Thoracic aorta (tissue), 2 donors: ENCODE measurements around the gene MAN2A1. TPM values are rescaled to one million over a fixed set of nuclear protein-coding genes. Genes with fewer than 3 reads are reported as not detected.

Experiments
- ATAC-seq: fragments of 150-250 bp; one replicate; pipeline ENCODE4 v1.8.0; 2017; ENCODE audit warnings: low read depth; ENCODE audit not compliant: insufficient number of reproducible peaks, low FRiP score
- DNase-seq: peaks from one replicate; pipeline ENCODE4 v3.0.0-alpha.2; 2020; ENCODE audit warnings: low spot score
- H3K27ac ChIP-seq, 2 donors: fragments of 200-600 bp; sonication (generic); 1 replicate in 1 of 2; 2 replicates in 1 of 2; pipeline ENCODE4 v1.5.1; 2016; ENCODE audit warnings: mild to moderate bottlenecking in 2 of 2, moderate library complexity in 2 of 2
- H3K27me3 ChIP-seq: fragments of 200-600 bp; sonication (generic); replicated peaks from 2 replicates; pipeline ENCODE4 v1.6.0; 2016; ENCODE audit warnings: mild to moderate bottlenecking; ENCODE audit not compliant: insufficient read depth
- H3K36me3 ChIP-seq: fragments of 200-600 bp; sonication (generic); one replicate; pipeline ENCODE4 v1.5.1; 2016
- H3K4me1 ChIP-seq, 2 donors: fragments of 200-600 bp; sonication (generic); 1 replicate in 1 of 2; 2 replicates in 1 of 2; pipeline versions ENCODE4 v1.5.1 to v1.6.0; 2016; ENCODE audit warnings: low read depth in 2 of 2, mild to moderate bottlenecking in 1 of 2; ENCODE audit not compliant: control insufficient read depth in 1 of 2
- H3K4me3 ChIP-seq: fragments of 200-600 bp; sonication (generic); 2 replicates; pipeline ENCODE4 v1.5.1; 2016; ENCODE audit warnings: mild to moderate bottlenecking
- H3K9me3 ChIP-seq: fragments of 200-600 bp; sonication (generic); 2 replicates; pipeline ENCODE4 v1.5.1; 2016
- total RNA-seq, 2 donors: library from RNA; depleted of rRNA; stranded (reverse); fragments of >200 nt; gene quantifications; one replicate each; pipeline versions ENCODE4 v1.1.0 to v1.2.3, GENCODE V29; 2016
- TF ChIP-seq, protein P1 (sequence below): fragments of 200-600 bp; sonication (generic); IDR thresholded peaks from one replicate; pipeline ENCODE4 v1.5.1; 2019; ENCODE audit warnings: antibody characterized with exemption

The MAN2A1 gene
- total RNA-seq, 2 donors from 2014 or later = 64.8 to 82.8 TPM

DNA sequence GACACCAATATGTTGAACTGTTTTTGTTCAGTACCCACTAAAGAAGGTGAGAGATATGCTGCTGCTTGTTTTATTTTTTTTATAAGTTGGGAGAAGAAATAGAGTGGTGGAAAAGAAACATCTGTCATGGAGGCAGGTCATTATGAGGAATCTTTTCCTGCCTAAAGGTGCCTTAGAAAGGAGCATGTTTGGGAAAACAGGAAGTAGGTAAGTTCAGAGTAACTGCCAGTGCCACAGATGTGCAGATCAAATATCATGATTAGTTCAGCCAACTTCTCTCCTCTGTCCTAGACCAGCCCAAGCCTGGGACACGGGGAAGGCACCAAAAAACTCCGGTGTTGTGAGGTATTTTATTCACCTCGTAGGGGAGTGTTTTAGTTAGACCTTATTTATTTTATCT, 144.2 kb downstream of the MAN2A1 start:
- TF ChIP-seq, protein P1, sequence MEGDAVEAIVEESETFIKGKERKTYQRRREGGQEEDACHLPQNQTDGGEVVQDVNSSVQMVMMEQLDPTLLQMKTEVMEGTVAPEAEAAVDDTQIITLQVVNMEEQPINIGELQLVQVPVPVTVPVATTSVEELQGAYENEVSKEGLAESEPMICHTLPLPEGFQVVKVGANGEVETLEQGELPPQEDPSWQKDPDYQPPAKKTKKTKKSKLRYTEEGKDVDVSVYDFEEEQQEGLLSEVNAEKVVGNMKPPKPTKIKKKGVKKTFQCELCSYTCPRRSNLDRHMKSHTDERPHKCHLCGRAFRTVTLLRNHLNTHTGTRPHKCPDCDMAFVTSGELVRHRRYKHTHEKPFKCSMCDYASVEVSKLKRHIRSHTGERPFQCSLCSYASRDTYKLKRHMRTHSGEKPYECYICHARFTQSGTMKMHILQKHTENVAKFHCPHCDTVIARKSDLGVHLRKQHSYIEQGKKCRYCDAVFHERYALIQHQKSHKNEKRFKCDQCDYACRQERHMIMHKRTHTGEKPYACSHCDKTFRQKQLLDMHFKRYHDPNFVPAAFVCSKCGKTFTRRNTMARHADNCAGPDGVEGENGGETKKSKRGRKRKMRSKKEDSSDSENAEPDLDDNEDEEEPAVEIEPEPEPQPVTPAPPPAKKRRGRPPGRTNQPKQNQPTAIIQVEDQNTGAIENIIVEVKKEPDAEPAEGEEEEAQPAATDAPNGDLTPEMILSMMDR = no peak
- Histone ChIP-seq H3K4me3 (no peak overlapping the region), H3K36me3 (no peaks in the 10 kb centered on the region), H3K27me3 (no peaks in the 10 kb centered on the region), H3K9me3 (no peaks in the 10 kb centered on the region), H3K4me1 (peaks cover 2 to 9% of the 10 kb centered on the region in 2 donors), H3K27ac (no peak overlapping the region)
- DNase-seq (no peak), ATAC-seq (no peak)

DNA sequence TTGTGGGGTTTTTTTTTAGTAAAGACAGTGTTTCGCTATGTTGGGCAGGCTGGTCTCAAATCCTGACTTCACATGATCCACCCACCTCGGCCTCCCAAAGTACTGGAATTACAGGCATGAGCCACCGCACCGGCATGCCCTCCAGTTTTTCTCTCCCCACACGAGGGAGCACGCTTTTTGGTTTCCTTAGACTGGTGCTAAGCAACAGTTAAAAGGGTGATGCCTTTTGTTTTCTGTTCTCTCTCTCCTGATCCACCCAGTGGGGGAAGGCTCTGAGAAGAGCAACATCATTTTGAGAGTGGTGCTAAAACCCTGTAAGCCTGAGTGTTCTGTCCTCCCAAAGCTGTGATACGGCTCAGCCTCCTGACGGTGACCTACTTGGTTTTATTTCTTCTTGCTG, 146.6 kb downstream of the MAN2A1 start:
- TF ChIP-seq, protein P1 = no peak
- DNase-seq (no peak), ATAC-seq (no peak)
- Histone ChIP-seq H3K27me3 (no peaks in the 10 kb centered on the region), H3K4me1 (no peaks in the 10 kb centered on the region), H3K4me3 (no peak overlapping the region), H3K36me3 (no peaks in the 10 kb centered on the region), H3K27ac (no peak overlapping the region), H3K9me3 (no peaks in the 10 kb centered on the region)

DNA sequence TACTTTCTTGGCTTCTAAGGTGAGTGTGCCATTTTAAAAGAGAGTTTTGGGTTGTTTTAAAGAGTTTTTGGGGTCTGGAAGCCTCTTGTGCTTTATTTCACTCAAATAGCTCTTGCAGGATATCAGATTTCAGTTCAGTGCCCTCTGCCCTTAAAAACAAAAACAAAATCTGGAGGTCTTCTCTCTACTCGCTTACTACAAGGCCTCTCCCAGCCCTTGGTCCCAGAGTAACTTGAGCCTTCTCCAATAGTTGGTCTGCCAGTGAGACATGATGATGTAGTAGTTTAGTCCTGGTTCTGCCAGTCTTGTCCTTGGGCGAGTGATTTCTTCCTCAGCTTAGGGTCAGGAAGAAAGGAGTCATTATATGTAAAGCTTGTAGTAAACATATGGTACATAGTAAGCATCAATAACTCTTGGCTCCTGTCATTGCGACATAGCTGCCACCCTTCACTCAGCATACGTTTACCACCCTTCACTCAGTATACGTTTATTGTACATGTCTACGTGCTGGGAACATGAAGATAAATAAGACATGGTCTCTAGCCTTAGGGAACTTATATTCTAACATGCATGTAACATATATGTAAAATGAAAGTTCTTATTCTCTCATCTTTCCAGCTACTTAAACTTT, 147.6 kb downstream of the MAN2A1 start:
- Histone ChIP-seq H3K4me3 (no peak overlapping the region), H3K27ac (no peak overlapping the region), H3K36me3 (no peaks in the 10 kb centered on the region), H3K9me3 (no peaks in the 10 kb centered on the region), H3K27me3 (no peaks in the 10 kb centered on the region), H3K4me1 (no peaks in the 10 kb centered on the region)
- TF ChIP-seq, protein P1 = no peak
- DNase-seq (no peak), ATAC-seq (no peak)

DNA sequence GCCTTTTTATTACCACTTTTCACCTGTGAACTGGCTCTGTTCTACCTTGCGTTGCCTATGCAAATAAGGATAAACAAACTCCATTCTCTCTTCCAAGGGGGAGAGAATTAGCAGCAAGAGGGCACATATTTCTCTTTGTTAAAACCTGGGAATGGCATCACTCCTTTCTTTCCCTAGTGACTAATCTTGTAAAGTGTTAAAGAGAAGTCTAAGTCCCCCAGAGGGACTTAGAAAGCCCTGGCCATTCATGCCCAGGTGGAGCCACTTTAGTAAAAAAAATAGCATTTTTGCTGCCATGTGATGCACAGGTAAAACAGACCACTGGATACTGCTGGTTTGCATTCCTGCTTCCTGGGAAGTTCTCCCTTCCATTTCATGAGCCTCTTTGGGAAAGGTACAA, 148.4 kb downstream of the MAN2A1 start:
- TF ChIP-seq, protein P1 = no peak
- H3K4me1 ChIP-seq = no peaks in the 10 kb centered on the region
- H3K27me3 ChIP-seq = no peaks in the 10 kb centered on the region
- H3K9me3 ChIP-seq = no peaks in the 10 kb centered on the region
- H3K27ac ChIP-seq = no peak overlapping the region
- no peak overlapping the region for H3K4me3 ChIP-seq
- ATAC-seq = no peak
- no peak for DNase-seq
- H3K36me3 ChIP-seq = no peaks in the 10 kb centered on the region

DNA sequence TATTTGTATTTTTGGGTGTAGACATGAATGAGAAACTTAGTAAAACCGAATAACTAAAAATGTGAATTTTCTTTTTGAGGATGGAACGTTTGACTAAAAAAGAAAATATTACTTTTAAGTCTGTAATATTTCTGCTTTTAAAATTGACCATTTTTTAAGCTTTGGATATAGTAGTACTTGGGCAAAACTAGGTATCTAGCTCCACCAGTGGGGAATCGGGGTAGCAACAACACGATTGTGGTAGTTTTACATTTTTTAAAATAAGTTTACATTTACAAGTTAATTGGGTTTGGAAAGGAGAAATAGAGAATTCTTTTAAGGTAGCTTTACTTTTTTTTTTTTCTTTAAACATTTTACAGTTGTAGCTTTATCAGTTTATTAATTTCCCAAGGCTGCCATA, 154.4 kb downstream of the MAN2A1 start:
- H3K4me3 ChIP-seq = no peak overlapping the region
- no peak overlapping the region for H3K27ac ChIP-seq
- peaks cover 10% of the 10 kb centered on the region for H3K36me3 ChIP-seq
- H3K27me3 ChIP-seq = no peaks in the 10 kb centered on the region
- H3K9me3 ChIP-seq = no peaks in the 10 kb centered on the region
- TF ChIP-seq, protein P1 = no peak
- DNase-seq (no peak), ATAC-seq (no peak)
- no peaks in the 10 kb centered on the region for H3K4me1 ChIP-seq
